ENCODE measurements around the gene BCL2A1.

GRCh38 chr15:79987569-79987955 lies 16.6 kb upstream of the BCL2A1 start:
- TF ChIP-seq CTCF (IDR thresholded peaks at IDR 0.05 in 8 of 11, conservative IDR thresholded peaks at IDR 0.05 in 3 of 11): no peak
- TF ChIP-seq POLR2AphosphoS5 (IDR thresholded peaks at IDR 0.05): no peak
- no peak for TF ChIP-seq POLR2A (IDR thresholded peaks at IDR 0.05)
